Ishikawa (cell line): ENCODE data around the gene CINP.
A peak's percentile ranks its signal among the peaks of the same experiment; 100 is the strongest.

Experiments
- CEBPB ChIP-seq: IDR thresholded peaks from 2 replicates; pipeline ENCODE4 v1.6.1; 2012
- CREB1 ChIP-seq: IDR thresholded peaks from 2 replicates; pipeline ENCODE4 v1.6.1; 2012; ENCODE audit warnings: low read depth
- EGR1 ChIP-seq: IDR thresholded peaks from 2 replicates; pipeline ENCODE4 v1.6.1; 2012
- EP300 ChIP-seq: IDR thresholded peaks from 2 replicates; pipeline ENCODE4 v1.6.1; 2012; ENCODE audit warnings: borderline replicate concordance
- FOXM1 ChIP-seq: IDR thresholded peaks from 2 replicates; pipeline ENCODE4 v1.6.1; 2012; ENCODE audit warnings: low read depth, borderline replicate concordance
- NFIC ChIP-seq: IDR thresholded peaks from 2 replicates; pipeline ENCODE4 v1.6.1; 2012
- RAD21 ChIP-seq: IDR thresholded peaks from 2 replicates; pipeline ENCODE4 v1.6.1; 2012; ENCODE audit warnings: low read depth
- TAF1 ChIP-seq: IDR thresholded peaks from 2 replicates; pipeline ENCODE4 v1.6.1; 2012; ENCODE audit warnings: low read depth, mild to moderate bottlenecking
- TCF12 ChIP-seq: IDR thresholded peaks from 2 replicates; pipeline ENCODE4 v1.6.1; 2012; ENCODE audit warnings: low read depth
- TEAD4 ChIP-seq: IDR thresholded peaks from 2 replicates; pipeline ENCODE4 v1.6.1; 2012
- YY1 ChIP-seq: IDR thresholded peaks from 2 replicates; pipeline ENCODE4 v1.6.1; 2012; ENCODE audit warnings: low read depth
- ZBTB7A ChIP-seq: IDR thresholded peaks from 2 replicates; pipeline ENCODE4 v1.6.1; 2012; ENCODE audit warnings: low read depth
- TF ChIP-seq, protein P1 (sequence below): IDR thresholded peaks from 2 replicates; pipeline ENCODE4 v1.6.1; 2012; ENCODE audit warnings: low read depth, mild to moderate bottlenecking
- TF ChIP-seq, protein P2 (sequence below): IDR thresholded peaks from 2 replicates; pipeline ENCODE4 v1.6.1; 2012
- TF ChIP-seq, protein P3 (sequence below): IDR thresholded peaks from 2 replicates; pipeline ENCODE4 v1.6.1; 2012

The CINP gene

DNA sequence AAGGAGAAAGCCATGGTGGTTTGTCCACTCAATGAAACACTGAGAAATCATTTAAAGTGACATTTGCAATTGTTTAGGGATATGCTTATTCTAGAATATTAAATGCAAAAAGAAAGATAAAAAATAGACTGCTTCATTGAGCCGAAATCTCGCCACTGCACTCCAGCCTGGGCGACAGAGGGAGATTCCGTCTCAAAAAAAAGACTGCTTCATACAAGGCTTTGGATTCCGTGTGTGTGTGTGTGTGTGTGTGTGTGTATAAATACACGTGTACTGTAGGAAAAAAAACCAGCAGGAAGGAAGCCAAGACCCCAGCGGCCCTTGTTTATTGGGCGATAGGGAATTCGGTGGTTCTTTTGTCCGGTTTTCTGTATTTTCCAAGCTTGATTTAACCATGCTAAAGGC, 46.4 kb downstream of the CINP start:
- no peak for TF ChIP-seq FOXM1
- TF ChIP-seq, protein P1, sequence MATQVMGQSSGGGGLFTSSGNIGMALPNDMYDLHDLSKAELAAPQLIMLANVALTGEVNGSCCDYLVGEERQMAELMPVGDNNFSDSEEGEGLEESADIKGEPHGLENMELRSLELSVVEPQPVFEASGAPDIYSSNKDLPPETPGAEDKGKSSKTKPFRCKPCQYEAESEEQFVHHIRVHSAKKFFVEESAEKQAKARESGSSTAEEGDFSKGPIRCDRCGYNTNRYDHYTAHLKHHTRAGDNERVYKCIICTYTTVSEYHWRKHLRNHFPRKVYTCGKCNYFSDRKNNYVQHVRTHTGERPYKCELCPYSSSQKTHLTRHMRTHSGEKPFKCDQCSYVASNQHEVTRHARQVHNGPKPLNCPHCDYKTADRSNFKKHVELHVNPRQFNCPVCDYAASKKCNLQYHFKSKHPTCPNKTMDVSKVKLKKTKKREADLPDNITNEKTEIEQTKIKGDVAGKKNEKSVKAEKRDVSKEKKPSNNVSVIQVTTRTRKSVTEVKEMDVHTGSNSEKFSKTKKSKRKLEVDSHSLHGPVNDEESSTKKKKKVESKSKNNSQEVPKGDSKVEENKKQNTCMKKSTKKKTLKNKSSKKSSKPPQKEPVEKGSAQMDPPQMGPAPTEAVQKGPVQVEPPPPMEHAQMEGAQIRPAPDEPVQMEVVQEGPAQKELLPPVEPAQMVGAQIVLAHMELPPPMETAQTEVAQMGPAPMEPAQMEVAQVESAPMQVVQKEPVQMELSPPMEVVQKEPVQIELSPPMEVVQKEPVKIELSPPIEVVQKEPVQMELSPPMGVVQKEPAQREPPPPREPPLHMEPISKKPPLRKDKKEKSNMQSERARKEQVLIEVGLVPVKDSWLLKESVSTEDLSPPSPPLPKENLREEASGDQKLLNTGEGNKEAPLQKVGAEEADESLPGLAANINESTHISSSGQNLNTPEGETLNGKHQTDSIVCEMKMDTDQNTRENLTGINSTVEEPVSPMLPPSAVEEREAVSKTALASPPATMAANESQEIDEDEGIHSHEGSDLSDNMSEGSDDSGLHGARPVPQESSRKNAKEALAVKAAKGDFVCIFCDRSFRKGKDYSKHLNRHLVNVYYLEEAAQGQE: no peak

DNA sequence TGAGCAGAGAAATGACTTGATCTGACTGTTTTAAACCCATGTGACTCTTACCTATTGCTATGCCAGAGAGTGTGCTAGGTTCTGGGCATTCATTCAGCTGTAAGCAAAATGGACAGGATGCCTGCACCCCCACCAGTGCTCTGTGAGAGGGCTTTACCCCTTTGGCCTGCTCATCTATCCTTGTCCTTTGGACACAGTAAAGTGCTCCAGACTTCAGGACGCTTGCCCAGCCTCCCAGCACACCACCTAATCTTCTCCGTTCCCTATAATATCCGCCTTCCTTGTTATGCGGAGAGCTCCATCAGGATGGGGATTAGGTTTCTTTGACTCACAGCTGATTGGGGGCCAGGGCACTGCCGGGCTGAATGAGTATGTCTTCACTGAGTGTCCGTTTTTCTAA, 47.6 kb downstream of the CINP start:
- no peak for TF ChIP-seq YY1
- TF ChIP-seq, protein P2, sequence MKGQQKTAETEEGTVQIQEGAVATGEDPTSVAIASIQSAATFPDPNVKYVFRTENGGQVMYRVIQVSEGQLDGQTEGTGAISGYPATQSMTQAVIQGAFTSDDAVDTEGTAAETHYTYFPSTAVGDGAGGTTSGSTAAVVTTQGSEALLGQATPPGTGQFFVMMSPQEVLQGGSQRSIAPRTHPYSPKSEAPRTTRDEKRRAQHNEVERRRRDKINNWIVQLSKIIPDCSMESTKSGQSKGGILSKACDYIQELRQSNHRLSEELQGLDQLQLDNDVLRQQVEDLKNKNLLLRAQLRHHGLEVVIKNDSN: no peak
- TF ChIP-seq, protein P1: no peak
- TF ChIP-seq, protein P3, sequence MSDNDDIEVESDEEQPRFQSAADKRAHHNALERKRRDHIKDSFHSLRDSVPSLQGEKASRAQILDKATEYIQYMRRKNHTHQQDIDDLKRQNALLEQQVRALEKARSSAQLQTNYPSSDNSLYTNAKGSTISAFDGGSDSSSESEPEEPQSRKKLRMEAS: no peak
- TF ChIP-seq TAF1: no peak
- TF ChIP-seq NFIC: no peak
- no peak for TF ChIP-seq TCF12
- no peak for TF ChIP-seq ZBTB7A
- TF ChIP-seq EGR1: no peak
- TF ChIP-seq TEAD4: no peak
- no peak for TF ChIP-seq EP300
- no peak for TF ChIP-seq RAD21
- no peak for TF ChIP-seq CEBPB
- TF ChIP-seq CREB1: no peak
- TF ChIP-seq FOXM1: no peak

DNA sequence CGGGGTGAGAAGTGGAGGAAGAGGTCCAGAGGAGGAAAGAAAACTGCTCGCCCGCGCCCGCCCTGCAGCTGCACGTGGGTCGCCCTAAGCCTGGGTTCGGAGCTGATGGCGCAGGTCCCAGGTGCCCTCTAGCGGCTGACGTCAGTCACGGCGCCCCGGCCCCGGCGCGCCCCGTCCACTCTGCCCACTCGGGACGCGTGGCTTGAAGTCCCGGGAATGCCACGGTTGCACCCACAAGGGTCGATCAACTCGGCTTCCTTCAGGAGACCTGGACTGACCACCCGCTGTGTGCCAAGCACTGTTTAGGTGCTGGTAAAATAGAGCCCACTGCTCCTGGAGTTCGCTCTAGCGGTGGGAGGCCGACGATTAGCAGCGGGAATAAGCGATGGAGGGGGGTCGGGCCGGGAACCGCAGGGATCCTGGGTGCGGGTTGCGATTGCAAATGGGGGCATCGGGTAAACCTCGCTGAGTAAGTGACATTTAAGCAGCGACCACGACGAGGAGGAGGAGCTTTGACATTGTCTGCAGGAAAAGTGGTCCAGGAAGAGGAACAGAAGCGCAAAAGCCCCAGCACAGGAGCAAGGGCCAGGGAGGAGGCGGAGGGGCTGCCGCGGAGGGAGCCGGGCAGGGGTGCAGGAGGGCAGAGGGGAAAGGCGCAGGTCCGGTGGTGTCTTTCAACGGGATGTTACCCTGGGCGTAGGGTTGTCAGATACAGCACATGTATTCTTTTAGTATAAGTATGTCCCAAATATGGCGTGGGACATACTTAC, 48.3 kb downstream of the CINP start:
- TF ChIP-seq, protein P3: peak; percentile 97
- TF ChIP-seq CEBPB: no peak
- TF ChIP-seq FOXM1: no peak
- 0 out of 2 replicates have a peak, but pooled peaks have one; percentile 6 for TF ChIP-seq TEAD4
- peak; percentile 93 for TF ChIP-seq RAD21
- TF ChIP-seq EGR1: no peak
- TF ChIP-seq, protein P2: peak; percentile 83
- 0 out of 2 replicates have a peak, but pooled peaks have one; percentile 14 for TF ChIP-seq EP300
- TF ChIP-seq TCF12: no peak; the same call in 1 of the 2 replicates
- 0 out of 2 replicates have a peak, but pooled peaks have one; percentile 55 for TF ChIP-seq YY1
- TF ChIP-seq TAF1: no peak
- 0 out of 2 replicates have a peak, but pooled peaks have one; percentile 8 for TF ChIP-seq NFIC
- peak; percentile 70 for TF ChIP-seq ZBTB7A
- TF ChIP-seq CREB1: no peak
- TF ChIP-seq, protein P1: no peak

DNA sequence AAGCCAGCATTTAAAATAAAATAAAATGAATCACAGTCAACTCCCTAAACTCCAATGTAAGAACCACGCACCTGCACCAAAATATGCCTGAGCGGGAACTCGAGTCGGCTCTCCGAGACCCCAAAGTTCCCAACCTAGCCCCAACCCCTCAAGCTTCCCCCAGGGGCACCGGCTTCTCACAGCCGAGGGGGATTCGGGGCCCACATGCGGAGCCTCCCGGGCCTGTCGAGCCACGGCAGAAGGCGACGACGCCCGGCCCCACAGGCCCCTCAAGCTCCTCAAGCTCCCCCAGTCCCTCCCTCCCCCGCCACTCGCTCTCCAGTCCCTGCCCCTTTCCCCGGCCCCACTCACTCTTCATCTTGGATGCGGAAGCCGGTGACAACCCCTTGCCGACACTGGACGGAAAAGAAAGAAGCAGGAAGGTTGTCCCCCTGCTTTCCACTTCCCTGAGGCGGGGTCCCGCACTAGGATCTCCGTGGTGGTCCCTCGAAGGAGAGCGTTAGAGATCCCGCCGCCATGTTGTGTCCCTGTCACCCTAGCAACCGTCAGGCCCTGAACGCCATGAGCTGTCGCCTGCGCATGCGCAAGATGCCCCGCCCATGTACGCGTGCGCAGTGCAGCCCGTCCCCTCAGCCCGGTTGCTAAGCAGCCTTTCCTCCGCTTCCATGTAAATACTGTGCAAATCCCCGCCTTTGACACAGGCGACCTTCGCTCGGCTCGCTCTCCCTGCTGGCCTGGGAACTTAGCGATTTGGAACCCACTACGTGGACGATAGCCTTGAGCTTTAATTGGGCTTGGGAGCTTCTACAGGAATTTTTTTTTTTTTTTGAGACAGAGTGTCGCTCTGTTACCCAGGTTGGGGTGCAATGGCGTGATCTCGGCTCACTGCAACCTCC, 57.8 kb downstream of the CINP start, which contains the start of gene MOK:
Gene MOK (minus strand): TSS at position 554 of the 896 bp plus-strand sequence. CDS start 196 bp downstream, at position 358.
- TF ChIP-seq, protein P3: peak; percentile 43
- no peak; the same call in 1 of the 2 replicates for TF ChIP-seq TAF1
- no peak for TF ChIP-seq TEAD4
- no peak for TF ChIP-seq TCF12
- no peak for TF ChIP-seq EP300
- TF ChIP-seq YY1: peak; percentile 93
- TF ChIP-seq RAD21: no peak
- TF ChIP-seq, protein P1: no peak
- TF ChIP-seq ZBTB7A: 0 out of 2 replicates have a peak, but pooled peaks have one; percentile 73
- no peak for TF ChIP-seq FOXM1
- TF ChIP-seq CEBPB: no peak
- TF ChIP-seq, protein P2: no peak
- TF ChIP-seq EGR1: peak; percentile 67; the same call in 1 of the 2 replicates
- no peak for TF ChIP-seq CREB1
- no peak for TF ChIP-seq NFIC
